Gastroesophageal sphincter (tissue), 3 donors: ENCODE data around the gene COL6A2.

Source experiments
- CTCF ChIP-seq, 4 experiments: fragments of 200-600 bp in 2 of 4; fragments of 450-650 bp in 2 of 4; sonication (generic) in 1 of 4; IDR thresholded peaks; one replicate each; pipeline ENCODE4 v1.5.1; 2017 to 2019; ENCODE audit warnings: antibody characterized with exemption in 4 of 4, mild to moderate bottlenecking in 2 of 4, moderate library complexity in 2 of 4
- EP300 ChIP-seq: sonication (generic); formaldehyde crosslinking; IDR thresholded peaks from one replicate; pipeline ENCODE4 v1.6.1; 2017; ENCODE audit warnings: antibody characterized with exemption, mild to moderate bottlenecking
- POLR2A ChIP-seq, 2 donors: fragments of 450-650 bp; IDR thresholded peaks; one replicate each; pipeline ENCODE4 v1.6.1; 2017; ENCODE audit warnings: antibody characterized with exemption in 2 of 2, mild to moderate bottlenecking in 2 of 2, moderate library complexity in 1 of 2
- POLR2AphosphoS5 ChIP-seq: sonication (generic); formaldehyde crosslinking; IDR thresholded peaks from one replicate; pipeline ENCODE4 v1.6.1; 2017; ENCODE audit warnings: antibody characterized with exemption

DNA sequence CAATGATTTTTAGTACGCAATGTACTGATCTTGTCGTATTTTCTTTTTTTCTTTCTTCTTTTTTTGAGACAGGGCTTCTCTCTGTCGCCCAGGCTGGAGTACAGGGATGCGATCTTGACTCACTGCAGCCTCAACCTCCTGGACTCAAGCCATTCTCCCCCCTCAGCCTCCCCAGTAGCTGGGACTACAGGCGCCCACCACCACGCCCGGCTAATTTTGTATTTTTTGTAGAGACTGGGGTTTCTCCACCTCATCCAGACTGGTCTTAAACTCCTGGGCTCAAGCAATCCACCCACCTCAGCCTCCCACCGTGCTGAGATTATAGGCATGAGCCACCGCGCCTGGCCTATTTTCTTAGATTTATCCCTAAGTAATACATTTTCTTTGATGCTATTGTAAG, 43.9 kb upstream of the COL6A2 start:
- TF ChIP-seq CTCF (IDR thresholded peaks at IDR 0.05) (no peak), POLR2AphosphoS5 (no peak), EP300 (no peak), POLR2A (IDR thresholded peaks at IDR 0.05) (no peak)
